GM19351 (cell line): ENCODE results near the gene OSBPL6.

Source experiments
- ATAC-seq: cut with Tn5 transposase; IDR thresholded peaks from one replicate; pipeline ENCODE4 v1.9.1; 2021; ENCODE audit warnings: mild to moderate bottlenecking, moderate library complexity; ENCODE audit not compliant: unreplicated experiment

OSBPL6 gene

DNA sequence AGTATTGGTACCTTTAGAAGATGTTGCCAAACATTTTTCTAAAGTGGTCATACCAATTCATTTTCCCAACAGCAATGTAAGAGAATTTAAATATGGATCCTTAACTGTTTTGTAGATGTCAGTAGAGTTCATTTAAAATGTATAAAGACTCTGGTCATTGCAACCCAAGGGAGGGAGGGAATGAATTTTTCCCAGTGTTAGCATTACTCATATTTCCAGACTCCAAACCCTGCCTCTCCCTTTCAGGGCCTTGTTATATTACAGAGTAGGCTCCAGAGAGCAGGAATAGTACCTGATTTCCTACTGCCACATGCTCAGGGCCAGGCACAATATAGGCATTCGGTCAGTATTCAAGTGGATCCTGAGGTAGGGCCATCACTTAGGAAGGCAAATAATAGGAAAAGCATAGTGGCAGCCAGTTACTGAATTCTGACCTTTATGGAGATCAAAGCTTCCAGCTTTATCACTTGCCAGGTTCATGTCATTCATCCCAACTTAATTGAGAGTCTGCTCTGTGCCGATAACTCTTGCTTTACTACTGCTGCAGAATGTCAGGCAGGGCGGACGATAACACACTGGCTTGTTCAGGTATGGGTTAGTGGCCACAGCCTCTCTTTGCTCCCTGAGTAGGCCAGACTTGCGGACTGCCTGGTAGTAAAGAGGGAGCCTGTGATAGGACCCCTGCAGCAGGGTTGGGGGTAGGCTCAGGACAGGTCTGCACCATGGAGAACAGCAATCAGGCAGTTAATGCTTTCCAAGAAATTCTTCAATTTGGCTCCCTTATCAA, 75.3 kb downstream of the OSBPL6 start:
- ATAC-seq = no peak

GRCh38 chr2:178270338-178270737, 76.0 kb downstream of the OSBPL6 start:
- ATAC-seq = no peak

- no peak for ATAC-seq
Observed at GRCh38 chr2:178271094-178271493, 76.8 kb downstream of the OSBPL6 start.

DNA sequence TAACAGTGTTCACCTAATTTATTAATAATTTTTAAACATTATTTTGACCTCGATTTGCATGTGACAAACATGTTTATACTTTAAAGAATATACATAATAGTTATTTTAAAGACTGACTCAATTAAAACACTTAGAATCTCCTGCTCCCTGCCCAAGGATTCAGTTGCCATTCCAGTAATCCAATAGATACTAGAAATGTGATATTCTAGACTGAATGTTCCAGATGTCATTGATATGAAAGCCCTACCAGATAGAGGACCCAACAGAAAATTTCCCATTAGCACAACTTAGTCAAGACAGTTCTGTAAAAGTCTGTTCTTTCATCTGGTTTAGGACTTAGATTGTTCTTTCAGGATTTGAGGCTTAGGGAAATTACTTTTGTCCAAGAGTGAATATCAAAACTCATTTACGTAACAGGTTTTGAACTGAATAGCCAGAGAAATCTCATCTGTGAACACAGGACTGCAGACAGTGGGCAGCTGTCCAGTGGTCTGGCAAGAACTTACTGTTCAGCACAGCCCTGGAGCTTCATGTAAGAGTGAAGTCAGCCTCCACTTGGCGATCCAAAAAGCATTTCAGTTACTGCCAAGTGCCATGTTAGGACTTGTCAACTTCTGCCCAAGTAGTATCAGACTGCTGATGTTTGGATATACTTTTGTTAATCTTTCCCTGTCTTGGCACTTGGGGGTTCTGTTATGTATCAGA, 77.5 kb downstream of the OSBPL6 start:
- ATAC-seq = no peak

DNA sequence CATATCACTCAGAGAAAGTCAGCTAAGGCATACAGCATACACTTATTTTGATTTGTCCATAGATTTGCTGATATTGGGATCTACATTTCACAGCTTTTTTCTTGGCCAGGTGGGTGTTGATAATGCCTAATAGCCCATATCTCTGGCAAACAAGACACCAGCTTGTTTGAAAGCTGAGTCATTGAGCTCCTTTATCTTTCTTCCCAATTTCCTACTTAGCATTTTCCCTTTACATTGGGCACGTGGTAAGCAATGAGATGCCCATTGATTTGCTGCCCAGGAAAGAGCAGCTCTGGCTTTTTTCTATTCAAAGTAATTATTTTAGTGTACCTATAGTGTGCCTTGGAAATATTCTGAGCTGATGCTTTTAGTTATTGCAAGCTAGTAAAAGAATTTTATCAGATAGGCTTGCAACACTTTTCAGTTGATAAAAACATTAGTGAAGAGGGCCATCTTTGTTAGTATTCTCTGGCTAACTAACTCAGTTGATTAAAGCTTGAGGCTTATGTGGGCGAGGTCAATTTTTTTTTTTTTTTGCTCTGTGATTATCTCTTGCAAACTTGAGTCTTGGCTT, 79.6 kb downstream of the OSBPL6 start:
- no peak for ATAC-seq

- no peak for ATAC-seq
Observed at GRCh38 chr2:178275600-178275999, 81.3 kb downstream of the OSBPL6 start.

DNA sequence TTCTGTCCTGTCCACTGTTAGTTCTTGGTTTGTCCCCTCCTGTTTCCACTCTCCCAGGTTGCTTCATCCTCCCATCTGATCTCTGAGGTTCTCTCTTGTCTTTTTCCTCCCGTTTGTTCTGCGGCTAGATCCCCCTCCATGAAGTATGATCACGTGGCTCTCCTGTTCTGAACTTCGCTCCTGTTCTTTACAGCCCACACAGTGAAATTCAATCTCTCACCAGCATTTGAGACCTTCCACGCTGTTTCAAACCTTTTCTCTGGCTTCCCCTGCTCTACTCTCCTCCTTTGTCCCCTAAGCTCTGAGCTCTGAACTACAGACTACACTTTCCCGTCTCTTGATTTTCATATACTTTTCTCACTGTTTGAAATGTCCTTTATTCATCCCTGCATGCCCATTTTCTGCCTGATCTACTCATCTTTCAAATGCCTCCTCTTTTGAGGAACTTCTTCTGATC, 83.5 kb downstream of the OSBPL6 start:
- ATAC-seq = no peak

DNA sequence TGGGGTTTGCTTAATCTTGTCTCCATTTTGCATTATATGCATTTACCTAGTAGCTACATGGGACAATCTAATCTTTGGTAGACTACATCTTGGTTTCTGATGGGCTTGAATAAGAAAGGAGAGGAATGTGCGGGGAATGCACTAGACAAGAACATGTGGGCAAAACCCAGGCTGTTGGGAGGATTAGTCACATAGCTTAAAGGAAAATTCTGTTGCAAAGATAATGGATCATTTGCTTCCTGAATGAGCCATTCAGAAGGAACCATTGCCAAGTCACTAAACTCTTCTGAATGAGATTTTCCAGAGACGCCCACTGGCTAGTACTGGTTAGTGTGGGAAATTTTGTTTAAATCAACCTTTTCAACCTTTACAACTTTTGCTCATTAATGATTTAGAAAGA, 84.8 kb downstream of the OSBPL6 start:
- ATAC-seq = no peak

DNA sequence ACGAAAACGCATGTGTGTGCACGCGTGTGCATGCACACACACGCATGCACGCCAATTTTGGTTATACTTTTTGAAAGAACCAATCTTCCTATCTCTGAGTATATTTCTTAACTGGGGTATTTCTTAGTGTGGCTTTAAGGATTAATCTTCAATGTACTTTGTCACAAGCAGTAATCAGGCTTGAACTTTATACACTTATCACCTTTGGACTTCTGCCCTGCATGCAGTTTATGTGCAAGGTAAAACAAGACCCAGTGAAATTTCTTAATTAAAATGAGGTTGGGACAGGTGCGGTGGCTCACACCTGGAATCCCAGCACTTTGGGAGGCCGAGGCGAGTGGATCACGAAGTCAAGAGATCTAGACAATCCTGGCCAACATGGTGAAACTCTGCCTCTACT, 85.3 kb downstream of the OSBPL6 start:
- ATAC-seq = no peak

GRCh38 chr2:178280244-178280852, 86.0 kb downstream of the OSBPL6 start:
- ATAC-seq = peak; percentile 90

DNA sequence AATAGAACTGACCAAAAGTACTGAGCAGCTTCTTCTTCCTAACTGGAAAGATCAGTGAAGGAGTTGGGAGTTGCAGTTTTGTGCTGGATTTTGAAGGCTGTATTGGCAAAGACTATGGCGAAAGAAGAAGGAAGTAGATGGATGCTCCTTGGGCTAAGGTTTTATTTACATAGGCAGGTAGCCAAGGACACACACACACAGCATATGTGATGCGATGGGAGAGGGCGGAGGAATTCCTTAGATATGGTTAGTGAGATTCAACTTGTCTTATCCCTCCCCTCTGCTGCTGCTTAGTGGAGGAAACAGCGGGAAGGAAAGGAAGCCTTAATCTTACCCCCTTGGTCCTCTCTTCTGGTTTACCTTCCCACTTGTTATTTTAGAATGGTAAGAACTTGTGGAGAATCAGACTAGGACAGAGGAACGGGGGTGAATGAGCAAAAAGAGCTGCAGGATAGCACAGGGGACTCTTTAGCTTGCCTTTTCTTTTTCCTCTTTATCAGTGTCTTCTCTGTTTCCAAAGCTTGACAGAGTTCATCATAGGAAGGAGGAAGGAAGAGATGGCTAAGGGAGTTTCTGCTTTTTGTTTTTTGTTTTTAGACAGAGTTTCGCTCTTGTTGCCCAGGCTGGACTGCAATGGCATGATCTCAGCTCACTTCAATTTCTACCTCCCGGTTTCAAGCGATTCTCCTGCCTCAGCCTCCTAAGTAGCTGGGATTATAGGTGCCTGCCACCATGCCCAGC, 87.9 kb downstream of the OSBPL6 start:
- no peak for ATAC-seq

DNA sequence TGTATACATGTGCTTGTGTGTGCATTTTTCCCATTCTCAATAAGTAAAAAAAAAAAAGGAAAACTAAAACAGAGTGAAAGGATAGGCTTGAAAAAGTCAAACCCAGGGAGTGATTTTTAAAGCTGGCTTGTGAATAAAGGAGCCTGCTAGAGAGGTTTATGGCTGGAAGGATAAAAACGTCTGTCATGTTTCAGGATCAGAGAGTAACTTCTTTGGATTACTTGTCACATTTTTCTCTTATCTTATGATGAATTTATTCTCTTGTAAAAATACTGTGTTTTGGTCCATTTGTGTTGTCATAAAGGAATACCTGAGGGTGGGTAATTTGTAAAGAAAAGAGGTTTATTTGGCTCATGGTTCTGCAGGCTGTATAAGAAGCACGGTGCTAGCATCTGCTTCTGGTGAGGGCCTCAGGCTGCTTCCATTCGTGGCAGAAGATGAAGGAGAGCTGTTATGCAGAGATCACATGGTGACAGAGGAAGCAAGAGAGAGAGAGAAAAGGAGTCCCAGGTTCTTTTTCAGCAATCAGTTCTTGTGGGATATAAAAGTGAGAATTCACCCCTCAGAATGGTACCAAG, 89.1 kb downstream of the OSBPL6 start:
- no peak for ATAC-seq

DNA sequence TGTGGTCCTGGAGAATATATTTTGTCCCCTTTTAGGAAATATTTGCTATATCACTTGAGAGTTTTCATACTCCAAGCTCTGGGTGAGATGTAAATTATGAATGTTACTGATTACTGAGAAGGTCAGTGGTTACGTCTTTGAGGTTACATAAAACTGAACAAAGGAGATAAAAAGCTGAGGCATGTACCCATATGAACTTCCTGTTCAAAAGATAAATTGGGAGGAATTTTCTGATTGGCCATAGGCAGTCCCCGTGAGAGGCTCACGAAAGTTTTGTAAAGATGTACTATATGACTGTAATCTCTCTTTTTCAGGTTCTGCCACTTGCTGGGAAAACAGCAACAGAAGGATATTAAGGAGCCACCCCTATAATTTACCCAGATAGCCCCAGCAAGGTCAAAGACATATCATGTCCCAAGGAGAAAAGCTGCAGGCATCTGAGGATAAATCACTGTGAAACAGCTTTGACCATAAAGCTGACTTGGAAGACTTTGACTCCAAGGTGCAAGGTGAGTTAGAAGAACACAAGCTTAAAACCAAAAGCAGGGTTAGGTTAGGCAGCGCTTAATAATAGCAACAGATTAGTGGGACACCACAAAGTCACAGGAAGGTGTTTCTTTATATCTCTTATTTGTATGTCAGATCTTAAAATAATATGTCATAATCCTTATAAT, 90.4 kb downstream of the OSBPL6 start:
- no peak for ATAC-seq

GRCh38 chr2:178285287-178285615, 90.9 kb downstream of the OSBPL6 start:
- no peak for ATAC-seq

DNA sequence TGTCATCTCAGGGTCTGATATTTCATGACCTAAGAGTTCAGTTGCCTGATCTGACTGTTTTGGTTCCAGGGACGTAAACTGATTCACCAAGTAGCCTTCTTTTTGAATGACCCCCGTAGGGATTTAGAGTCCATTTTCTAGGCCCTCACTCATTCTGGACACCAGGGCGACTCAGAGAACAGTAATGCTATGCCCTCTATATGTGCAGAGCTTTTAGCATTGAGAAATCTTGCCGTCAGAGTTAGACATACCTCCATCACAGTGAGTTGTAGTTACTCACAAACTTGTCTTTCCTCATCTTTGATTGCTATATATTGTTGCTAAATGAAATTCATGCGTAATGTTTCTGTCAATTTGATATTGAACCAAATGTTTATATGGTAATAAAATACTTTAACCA, 92.3 kb downstream of the OSBPL6 start:
- ATAC-seq = no peak

- no peak for ATAC-seq
Observed at GRCh38 chr2:178287652-178288344, 93.5 kb downstream of the OSBPL6 start.

DNA sequence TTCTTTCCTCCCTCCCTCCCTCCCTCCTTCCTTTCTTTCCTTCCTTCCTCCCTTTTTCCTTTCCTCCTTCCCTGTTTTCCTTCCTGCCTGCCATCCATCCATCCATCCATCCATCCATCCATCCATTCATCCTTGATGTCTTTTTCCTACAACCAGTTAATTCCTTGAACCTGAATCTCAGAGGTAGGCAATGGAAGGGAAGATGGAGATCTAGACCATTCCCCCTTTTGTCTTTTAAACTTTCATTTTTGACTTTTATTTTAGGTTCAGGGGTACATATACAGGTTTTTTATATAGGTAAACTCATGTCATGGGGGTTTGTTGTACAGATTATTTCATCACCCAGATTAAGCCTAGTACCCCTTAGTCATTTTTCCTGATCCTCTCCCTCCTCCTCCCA, 97.4 kb downstream of the OSBPL6 start:
- no peak for ATAC-seq

GRCh38 chr2:178292586-178292985, 98.3 kb downstream of the OSBPL6 start:
- ATAC-seq = no peak

GRCh38 chr2:178295115-178295514, 100.8 kb downstream of the OSBPL6 start:
- ATAC-seq = no peak

DNA sequence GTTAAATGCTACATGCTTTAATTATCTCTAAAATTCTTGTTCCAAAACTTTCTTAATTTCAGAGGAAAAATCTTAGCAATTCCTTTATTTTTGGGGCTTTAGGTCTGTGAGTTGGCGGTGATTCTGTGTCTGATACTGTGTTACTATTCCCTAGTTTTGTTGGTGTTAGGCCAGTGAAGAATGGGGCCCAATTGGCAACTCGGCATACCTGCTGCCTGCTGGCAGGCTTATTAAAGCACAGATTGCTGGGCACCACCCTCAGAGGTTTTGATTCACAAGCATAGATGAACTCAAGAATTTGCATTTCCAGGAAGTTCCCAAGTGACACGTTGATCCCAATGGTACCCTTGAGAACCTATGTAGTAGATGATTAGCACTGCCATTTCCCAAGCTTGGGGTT, 101.6 kb downstream of the OSBPL6 start:
- ATAC-seq = no peak
